Activated CD4-positive, alpha-beta memory T cell treated with anti-CD3 and anti-CD28 coated beads, Interleukin-2, amount 10 ng/mL, durations not matched to agents 7 days and 5 days (primary cell): ENCODE measurements around the gene DHCR7. TPM values are rescaled to one million over a fixed set of nuclear protein-coding genes. Genes with fewer than 3 reads are reported as not detected.

Experiments
- CTCF ChIA-PET: fragments of 350-600 bp; sonication (Branson Sonifier 250); formaldehyde crosslinking; loops from one replicate; lab custom pipeline; 2021; ENCODE audit warnings: antibody characterized with exemption, inconsistent platforms; lab: Charles Lee
- POLR2A ChIA-PET: fragments of 350-600 bp; sonication (Branson Sonifier 250); formaldehyde crosslinking; loops from one replicate; lab custom pipeline; 2021; ENCODE audit warnings: antibody characterized with exemption; lab: Charles Lee
- DNase-seq: peaks from one replicate; pipeline ENCODE4 v3.0.0-alpha.2; 2020
- H3K27ac Mint-ChIP-seq: one replicate; pipeline ENCODE4 v1.8.0; 2021; ENCODE audit warnings: mild to moderate bottlenecking, mixed read lengths
- H3K27me3 Mint-ChIP-seq: one replicate; pipeline ENCODE4 v1.8.0; 2021; ENCODE audit warnings: mixed read lengths
- H3K36me3 Mint-ChIP-seq: one replicate; pipeline ENCODE4 v1.8.0; 2021; ENCODE audit warnings: low read depth, mixed read lengths
- H3K4me1 Mint-ChIP-seq: one replicate; pipeline ENCODE4 v1.8.0; 2021; ENCODE audit warnings: mixed read lengths
- H3K4me3 Mint-ChIP-seq: one replicate; pipeline ENCODE4 v1.8.0; 2021; ENCODE audit warnings: mild to moderate bottlenecking, mixed read lengths
- H3K9me3 Mint-ChIP-seq: one replicate; pipeline ENCODE4 v1.8.0; 2021; ENCODE audit warnings: mixed read lengths
- total RNA-seq, 2 experiments: library from RNA; stranded (reverse); gene quantifications; one replicate each; pipeline ENCODE4 v1.2.3, GENCODE V29; 2021

The DHCR7 gene
- total RNA-seq, 2 experiments from 2014 or later = 74.4 to 79.6 TPM

GRCh38 chr11:71436861-71437260, 11.3 kb downstream of the DHCR7 start:
- H3K27me3 Mint-ChIP-seq = no peaks in the 10 kb centered on the region
- H3K27ac Mint-ChIP-seq = no peak overlapping the region
- no peak overlapping the region for H3K4me3 Mint-ChIP-seq
- ChIA-PET CTCF (no interaction called here), POLR2A (no interaction called here)
- DNase-seq = no peak
- H3K36me3 Mint-ChIP-seq = peaks cover 33% of the 10 kb centered on the region
- H3K4me1 Mint-ChIP-seq = no peaks in the 10 kb centered on the region
- no peaks in the 10 kb centered on the region for H3K9me3 Mint-ChIP-seq

DNA sequence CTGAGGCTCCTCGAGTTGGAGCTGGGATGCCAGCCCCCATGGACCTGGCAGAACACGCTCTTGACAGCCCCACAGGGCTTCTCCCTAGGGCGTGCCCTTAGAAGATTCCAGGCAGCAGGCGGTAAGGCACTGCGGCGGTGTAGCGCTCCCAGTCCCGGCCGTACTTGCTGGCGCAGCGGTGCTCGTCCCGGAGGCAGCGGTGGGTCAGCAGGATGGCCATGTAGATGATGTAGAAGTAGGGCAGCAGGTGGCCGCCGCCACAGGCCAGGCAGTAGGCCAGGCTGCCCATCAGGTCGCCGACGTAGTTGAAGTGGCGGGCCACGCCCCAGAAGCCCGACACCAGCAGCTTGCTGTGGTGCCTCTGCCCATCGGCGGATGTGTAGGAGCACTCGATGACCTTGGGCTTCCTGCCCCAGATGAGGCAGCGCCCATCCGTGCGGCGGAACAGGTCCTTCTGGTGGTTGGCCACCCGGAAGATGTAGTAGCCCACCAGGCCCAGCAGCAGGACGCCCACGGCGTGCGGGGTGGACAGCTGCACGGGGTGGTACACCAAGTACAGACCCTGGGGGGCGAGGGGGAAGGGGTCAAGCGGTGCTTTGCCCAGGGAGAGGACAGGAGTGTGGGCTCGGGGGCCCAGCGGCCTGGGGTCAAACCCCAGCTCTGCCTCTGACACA, 12.8 kb downstream of the DHCR7 start:
- ChIA-PET CTCF (no interaction called here), POLR2A (no interaction called here)
- Mint-ChIP-seq H3K36me3 (peaks cover 29% of the 10 kb centered on the region), H3K4me3 (no peak overlapping the region), H3K27me3 (no peaks in the 10 kb centered on the region), H3K27ac (no peak overlapping the region), H3K4me1 (no peaks in the 10 kb centered on the region), H3K9me3 (no peaks in the 10 kb centered on the region)
- DNase-seq = no peak

- POLR2A ChIA-PET = no interaction called here
- H3K27me3 Mint-ChIP-seq = no peaks in the 10 kb centered on the region
- DNase-seq = no peak
- peaks cover 21% of the 10 kb centered on the region for H3K36me3 Mint-ChIP-seq
- CTCF ChIA-PET = no interaction called here
- H3K4me1 Mint-ChIP-seq = no peaks in the 10 kb centered on the region
- H3K27ac Mint-ChIP-seq = no peak overlapping the region
- no peaks in the 10 kb centered on the region for H3K9me3 Mint-ChIP-seq
- no peak overlapping the region for H3K4me3 Mint-ChIP-seq
Measured at GRCh38 chr11:71434576-71435130, 13.5 kb downstream of the DHCR7 start.

- no peak overlapping the region for H3K27ac Mint-ChIP-seq
- H3K9me3 Mint-ChIP-seq = no peaks in the 10 kb centered on the region
- no peaks in the 10 kb centered on the region for H3K27me3 Mint-ChIP-seq
- CTCF ChIA-PET = no interaction called here
- no peak for DNase-seq
- H3K36me3 Mint-ChIP-seq = peaks cover 17% of the 10 kb centered on the region
- no peak overlapping the region for H3K4me3 Mint-ChIP-seq
- H3K4me1 Mint-ChIP-seq = peaks cover 3% of the 10 kb centered on the region
- POLR2A ChIA-PET = interaction anchor here (1.1 to 1.2 kb wide), 2 partner anchors 14 to 19 kb away, joined by 3 to 5 read pairs; partner anchors contain the start of gene NADSYN1
Measured at GRCh38 chr11:71433648-71434450, 14.3 kb downstream of the DHCR7 start.

- no peak for DNase-seq
- peaks cover 3% of the 10 kb centered on the region for H3K4me1 Mint-ChIP-seq
- ChIA-PET POLR2A (interaction anchor here (1.1 to 1.2 kb wide), 2 partner anchors 15 to 20 kb away, joined by 3 to 5 read pairs; partner anchors contain the start of gene NADSYN1), CTCF (no interaction called here)
- peaks cover 12% of the 10 kb centered on the region for H3K36me3 Mint-ChIP-seq
- H3K4me3 Mint-ChIP-seq = no peak overlapping the region
- H3K27ac Mint-ChIP-seq = no peak overlapping the region
- H3K9me3 Mint-ChIP-seq = no peaks in the 10 kb centered on the region
- no peaks in the 10 kb centered on the region for H3K27me3 Mint-ChIP-seq
Measured at GRCh38 chr11:71432761-71433647, 15.2 kb downstream of the DHCR7 start.

GRCh38 chr11:71431271-71431670, 16.9 kb downstream of the DHCR7 start:
- ChIA-PET CTCF (no interaction called here), POLR2A (no interaction called here)
- Mint-ChIP-seq H3K27me3 (no peaks in the 10 kb centered on the region), H3K9me3 (no peaks in the 10 kb centered on the region), H3K36me3 (peaks cover 7% of the 10 kb centered on the region), H3K4me1 (peaks cover 3% of the 10 kb centered on the region), H3K27ac (no peak overlapping the region), H3K4me3 (no peak overlapping the region)
- DNase-seq = no peak

DNA sequence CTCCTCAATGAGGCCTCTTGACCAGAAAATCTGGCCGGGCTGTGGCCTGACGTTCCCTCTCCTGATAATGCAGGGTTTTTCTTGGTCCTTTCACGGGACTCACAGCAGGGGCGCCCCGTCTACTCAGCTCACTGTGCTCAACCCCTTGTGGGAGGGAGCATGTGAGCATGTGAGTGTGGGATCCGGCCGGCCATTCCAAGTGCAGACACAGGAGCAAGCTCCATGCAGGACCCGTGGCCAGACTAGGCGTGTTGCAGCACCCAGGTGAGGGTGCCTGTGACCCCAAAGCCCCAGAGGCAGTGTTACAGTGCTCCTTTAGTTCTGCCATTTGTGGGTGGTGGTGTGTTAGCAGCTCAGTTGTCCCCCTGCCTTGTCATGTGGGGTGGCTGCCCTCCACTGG, 18.0 kb downstream of the DHCR7 start:
- CTCF ChIA-PET = no interaction called here
- H3K4me1 Mint-ChIP-seq = peaks cover 3% of the 10 kb centered on the region

DNA sequence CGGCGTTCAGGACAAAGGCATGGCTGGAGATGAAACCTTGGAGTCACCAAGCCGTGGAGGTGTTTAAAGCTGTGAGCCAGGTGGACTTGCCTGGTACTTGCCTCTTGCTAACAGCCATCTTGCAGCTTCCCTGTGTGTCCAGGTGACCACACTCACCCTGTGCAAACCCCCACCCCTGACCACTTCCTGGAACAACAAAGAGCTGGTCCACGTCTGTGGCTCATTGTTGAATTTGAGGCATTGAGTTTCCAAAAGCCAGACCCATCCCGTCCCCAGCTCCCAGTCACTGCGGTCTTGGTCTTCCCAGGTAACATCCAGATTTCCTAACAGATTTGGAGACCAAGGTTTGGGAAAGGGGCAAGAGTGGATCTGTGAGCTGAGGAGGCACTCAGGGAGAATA, 18.5 kb downstream of the DHCR7 start:
- H3K36me3 Mint-ChIP-seq = no peaks in the 10 kb centered on the region
- ChIA-PET POLR2A (no interaction called here), CTCF (no interaction called here)
- H3K4me1 Mint-ChIP-seq = peaks cover 3% of the 10 kb centered on the region
- H3K4me3 Mint-ChIP-seq = no peak overlapping the region
- H3K9me3 Mint-ChIP-seq = no peaks in the 10 kb centered on the region
- no peaks in the 10 kb centered on the region for H3K27me3 Mint-ChIP-seq
- no peak for DNase-seq
- no peak overlapping the region for H3K27ac Mint-ChIP-seq

More for the DNA sequence above, 18.0 kb downstream of the DHCR7 start:
- Mint-ChIP-seq H3K4me3 (no peak overlapping the region), H3K9me3 (no peaks in the 10 kb centered on the region), H3K36me3 (peaks cover 3% of the 10 kb centered on the region), H3K27ac (no peak overlapping the region), H3K27me3 (no peaks in the 10 kb centered on the region)
- POLR2A ChIA-PET = no interaction called here
- DNase-seq = no peak

DNA sequence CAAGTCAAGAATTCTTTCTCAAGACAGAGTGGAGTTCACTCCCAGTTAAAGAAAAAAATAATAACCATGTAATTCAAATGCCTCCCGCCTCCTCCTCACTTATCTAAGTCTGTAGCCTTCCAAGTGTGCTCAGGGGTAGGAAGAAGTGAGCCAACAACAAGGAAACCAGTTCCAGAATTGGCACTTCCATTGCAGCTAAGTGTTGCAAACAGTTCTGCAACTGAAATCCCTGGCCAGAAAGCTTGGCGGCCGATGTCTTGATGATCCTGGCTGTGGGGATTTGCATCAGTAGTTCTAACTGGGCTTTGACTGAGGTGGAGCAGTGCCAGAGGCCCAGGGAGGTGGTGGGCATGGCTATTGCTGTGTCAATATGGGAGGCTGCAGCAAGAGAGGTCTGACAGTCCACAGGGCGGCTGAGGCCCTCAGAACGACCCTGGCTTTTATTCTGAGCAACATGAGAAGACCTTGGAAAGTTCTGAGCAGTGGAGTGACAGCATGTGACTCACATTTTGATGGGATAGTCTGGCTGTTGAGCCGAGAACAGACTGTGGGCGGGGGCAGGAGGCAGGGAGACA, 19.2 kb downstream of the DHCR7 start:
- Mint-ChIP-seq H3K4me3 (no peak overlapping the region), H3K4me1 (peaks cover 3% of the 10 kb centered on the region), H3K36me3 (no peaks in the 10 kb centered on the region), H3K9me3 (no peaks in the 10 kb centered on the region), H3K27me3 (no peaks in the 10 kb centered on the region), H3K27ac (no peak overlapping the region)
- ChIA-PET CTCF (no interaction called here), POLR2A (no interaction called here)
- no peak for DNase-seq

DNA sequence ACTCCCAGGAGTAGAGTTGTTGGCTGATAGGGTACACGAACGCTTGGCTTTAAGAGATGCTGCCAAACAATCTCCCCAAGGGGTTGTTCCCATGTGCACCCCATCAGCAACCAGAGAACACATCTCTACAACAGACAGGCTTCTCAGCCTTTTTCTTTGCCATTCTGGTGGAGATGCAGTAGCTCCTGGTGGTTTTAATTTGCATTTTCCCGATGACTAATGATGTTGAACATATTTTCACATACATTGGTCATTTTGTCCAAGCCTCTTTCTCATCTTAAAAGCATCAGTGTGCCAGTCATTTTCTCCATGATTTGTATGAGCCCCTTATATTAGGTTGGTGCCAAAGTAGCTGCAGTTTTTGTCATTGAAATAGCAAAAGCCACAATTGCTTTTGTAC, 21.8 kb downstream of the DHCR7 start:
- Mint-ChIP-seq H3K4me1 (peaks cover 3% of the 10 kb centered on the region), H3K27ac (no peak overlapping the region), H3K27me3 (no peaks in the 10 kb centered on the region), H3K4me3 (no peak overlapping the region), H3K36me3 (no peaks in the 10 kb centered on the region), H3K9me3 (no peaks in the 10 kb centered on the region)
- CTCF ChIA-PET = interaction anchor here (1.1 kb wide), 1 partner anchor 19 kb away, joined by 6 read pairs; no protein-coding TSS in a partner anchor
- POLR2A ChIA-PET = no interaction called here
- no peak for DNase-seq

GRCh38 chr11:71425860-71426259, 22.3 kb downstream of the DHCR7 start:
- Mint-ChIP-seq H3K27ac (no peak overlapping the region), H3K36me3 (no peaks in the 10 kb centered on the region), H3K9me3 (no peaks in the 10 kb centered on the region), H3K4me3 (no peak overlapping the region), H3K4me1 (peaks cover 3% of the 10 kb centered on the region), H3K27me3 (no peaks in the 10 kb centered on the region)
- no peak for DNase-seq
- CTCF ChIA-PET = interaction anchor here (1.1 kb wide), 1 partner anchor 20 kb away, joined by 6 read pairs; no protein-coding TSS in a partner anchor
- POLR2A ChIA-PET = no interaction called here

DNA sequence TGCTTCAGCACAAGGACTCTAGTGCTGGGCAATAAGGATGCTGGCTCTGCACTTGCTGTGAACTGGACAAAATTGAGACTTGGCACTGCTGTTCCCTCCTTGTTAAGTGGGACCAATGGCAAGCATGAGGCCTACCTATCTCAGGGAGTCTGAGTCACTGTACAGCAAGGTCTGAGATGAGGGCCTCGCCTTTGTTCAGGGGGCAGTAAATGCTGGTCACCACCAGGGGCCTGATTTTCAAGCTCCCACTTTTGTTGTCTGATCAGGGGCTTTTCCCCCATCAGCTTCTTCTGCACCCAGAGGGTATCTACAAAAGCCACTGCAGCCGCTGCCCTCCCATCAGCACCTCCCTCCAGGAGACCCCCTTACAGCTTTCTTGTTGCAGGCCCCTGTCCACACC, 22.8 kb downstream of the DHCR7 start:
- H3K4me3 Mint-ChIP-seq = no peak overlapping the region
- peaks cover 3% of the 10 kb centered on the region for H3K4me1 Mint-ChIP-seq
- DNase-seq = no peak
- H3K27me3 Mint-ChIP-seq = no peaks in the 10 kb centered on the region
- no peak overlapping the region for H3K27ac Mint-ChIP-seq
- H3K36me3 Mint-ChIP-seq = no peaks in the 10 kb centered on the region
- POLR2A ChIA-PET = no interaction called here
- CTCF ChIA-PET = interaction anchor here (1.1 kb wide), 1 partner anchor 20 kb away, joined by 6 read pairs; no protein-coding TSS in a partner anchor
- no peaks in the 10 kb centered on the region for H3K9me3 Mint-ChIP-seq
